D721Med (cell line): ENCODE data around the gene ANTXR2.
A peak's percentile ranks its signal among the peaks of the same experiment; 100 is the strongest.

Source experiments
- DNase-seq: peaks from one replicate; pipeline ENCODE4 v3.0.0; 2011; ENCODE audit warnings: low spot score; ENCODE audit not compliant: insufficient read length
- FAIRE-seq: peaks from 2 replicates; lab custom pipeline; 2011; peaks lifted over from hg19 to GRCh38; lab: Jason Lieb, UNC
- CTCF ChIP-seq: IDR thresholded peaks from 2 replicates; pipeline ENCODE4 v1.5.1; 2012; ENCODE audit warnings: mild to moderate bottlenecking, control low read depth; ENCODE audit not compliant: insufficient read depth; ENCODE audit errors: missing control alignments

The ANTXR2 gene

DNA sequence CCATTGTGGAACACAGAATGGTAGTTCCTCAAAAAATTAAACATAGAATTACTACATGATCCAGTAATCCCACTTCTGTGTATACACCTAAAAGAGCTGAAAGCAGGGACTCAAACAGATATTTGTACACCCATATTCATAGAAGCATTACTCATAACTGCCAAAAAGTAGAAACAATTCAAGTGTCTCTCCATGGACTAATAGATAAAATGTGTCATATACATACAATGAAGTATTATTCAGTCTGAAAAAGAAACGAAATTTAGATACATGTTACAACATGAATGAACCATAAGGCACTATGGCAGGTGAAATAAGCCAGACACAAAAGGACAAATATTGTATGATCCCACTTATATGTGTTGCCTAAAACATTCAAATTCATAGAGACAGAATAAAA, 145.1 kb downstream of the ANTXR2 start:
- FAIRE-seq (peak; percentile 64), DNase-seq (no peak)
- no peak for TF ChIP-seq CTCF

- DNase-seq (no peak), FAIRE-seq (no peak)
- no peak for TF ChIP-seq CTCF
These were observed 149.7 kb downstream of the ANTXR2 start for GRCh38 chr4:79923281-79923680.

DNA sequence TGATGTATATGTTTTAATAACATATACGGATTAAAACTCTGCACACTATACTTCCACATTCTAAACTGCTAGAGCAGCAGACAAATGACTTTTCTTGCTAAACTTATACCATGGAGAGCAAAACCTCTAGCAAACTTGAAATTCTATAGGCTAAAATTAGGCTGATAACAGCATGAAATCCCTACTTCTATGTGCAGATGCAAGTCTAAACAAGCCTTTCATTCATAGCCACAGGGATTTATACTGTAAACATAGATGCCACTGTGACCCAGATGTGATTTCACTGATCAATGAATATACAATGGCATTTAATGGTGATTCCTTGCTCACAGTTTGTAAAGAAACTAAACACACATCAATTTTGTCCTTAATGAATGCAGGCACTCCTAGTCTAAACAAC, 151.0 kb downstream of the ANTXR2 start:
- DNase-seq (no peak), FAIRE-seq (peak; percentile 63)
- no peak for TF ChIP-seq CTCF

DNA sequence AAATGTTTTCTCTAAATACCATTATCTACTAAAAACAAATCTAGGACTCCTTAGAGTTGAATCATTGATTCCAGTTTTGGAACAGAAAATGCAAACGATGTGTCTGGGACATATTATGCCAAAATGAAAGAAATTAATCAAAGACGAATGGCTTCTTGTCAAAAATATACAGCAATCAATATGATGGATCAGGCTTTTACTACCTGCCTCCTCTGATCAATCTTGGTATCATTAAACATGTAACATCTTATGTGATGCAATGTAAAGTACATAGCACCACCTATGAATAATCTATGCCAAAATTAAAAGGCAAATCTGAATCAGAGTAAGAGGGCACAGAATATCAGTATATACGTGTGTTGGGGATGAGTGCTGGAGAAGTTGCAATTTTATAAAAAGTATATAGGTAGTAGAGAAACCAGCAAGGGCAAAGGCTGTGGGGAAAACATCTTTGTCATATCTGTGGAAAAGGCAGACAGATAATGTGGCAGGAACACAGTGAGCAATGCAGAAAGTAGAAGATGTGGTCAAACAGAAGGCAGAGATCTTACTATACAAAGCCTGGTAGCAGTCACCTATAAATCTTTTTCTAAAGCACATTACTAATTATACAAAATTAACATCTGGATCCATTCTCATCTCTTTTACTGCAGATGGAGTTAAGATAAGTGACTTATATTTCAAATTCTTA, 152.7 kb downstream of the ANTXR2 start:
- FAIRE-seq, result no peak

GRCh38 chr4:79918292-79918691, 154.7 kb downstream of the ANTXR2 start:
- TF ChIP-seq CTCF, result no peak
- DNase-seq (no peak), FAIRE-seq (no peak)

More for the DNA sequence above, 152.7 kb downstream of the ANTXR2 start:
- DNase-seq, result no peak
- TF ChIP-seq CTCF, result no peak

DNA sequence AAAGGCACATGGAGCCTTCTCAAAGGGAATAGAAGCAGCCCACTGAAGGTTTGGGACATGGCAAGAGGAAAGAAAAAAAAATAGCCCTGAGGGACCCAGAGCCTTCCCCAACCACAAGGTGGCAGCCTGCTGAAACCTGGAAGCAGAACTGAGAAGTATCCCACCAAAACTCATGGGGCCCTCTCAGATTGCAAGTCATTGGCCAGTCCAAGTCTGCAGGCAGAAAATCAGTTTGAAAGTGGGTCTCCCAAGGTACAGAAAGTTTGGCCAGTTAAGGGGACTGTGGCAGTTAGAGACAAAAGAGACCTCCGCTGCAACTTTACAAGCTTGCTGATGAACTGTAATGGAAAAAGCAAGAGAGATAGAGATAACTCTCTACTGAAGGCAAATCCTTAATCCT, 155.8 kb downstream of the ANTXR2 start:
- FAIRE-seq (no peak), DNase-seq (no peak)
- TF ChIP-seq CTCF, result peak; percentile 37

- no peak for DNase-seq
- no peak for TF ChIP-seq CTCF
- FAIRE-seq, result no peak
These were observed 157.8 kb downstream of the ANTXR2 start for GRCh38 chr4:79915246-79915645.
